Osteoblast (primary cell): ENCODE results near the gene EPHA4. TPM values are rescaled to one million over a fixed set of nuclear protein-coding genes. Genes with fewer than 3 reads are reported as not detected.

Experiments used
- DNase-seq: peaks from one replicate; pipeline ENCODE4 v3.0.0; 2011; ENCODE audit warnings: low spot score, mixed read lengths; ENCODE audit not compliant: insufficient read length; ENCODE audit errors: missing footprints
- H2AFZ ChIP-seq: 2 replicates; pipeline ENCODE4 v1.6.0; 2011; ENCODE audit warnings: mild to moderate bottlenecking, low read length
- H3K27ac ChIP-seq: 2 replicates; pipeline ENCODE4 v1.5.1; 2011; ENCODE audit warnings: mild to moderate bottlenecking, low read depth, low read length, moderate library complexity
- H3K27me3 ChIP-seq: 2 replicates; pipeline ENCODE4 v1.6.0; 2012; ENCODE audit warnings: mild to moderate bottlenecking, control low read depth, inconsistent platforms, low read length, moderate library complexity; ENCODE audit not compliant: insufficient read depth
- H3K36me3 ChIP-seq: 2 replicates; pipeline ENCODE4 v1.5.1; 2011; ENCODE audit warnings: mild to moderate bottlenecking, low read length, control low read depth, moderate library complexity; ENCODE audit not compliant: insufficient read depth
- H3K4me1 ChIP-seq: 2 replicates; pipeline ENCODE4 v1.5.1; 2011; ENCODE audit warnings: mild to moderate bottlenecking, low read length, control low read depth, moderate library complexity; ENCODE audit not compliant: insufficient read depth
- H3K4me2 ChIP-seq: 2 replicates; pipeline ENCODE4 v1.6.0; 2011; ENCODE audit warnings: mild to moderate bottlenecking, low read length; ENCODE audit not compliant: insufficient read depth
- H3K4me3 ChIP-seq: fragments of 200-600 bp; sonication (generic); 3 replicates; pipeline ENCODE4 v1.5.1; 2012; ENCODE audit warnings: mild to moderate bottlenecking, low read length, inconsistent platforms; ENCODE audit not compliant: insufficient read depth
- H3K79me2 ChIP-seq: 2 replicates; pipeline ENCODE4 v1.6.0; 2012; ENCODE audit warnings: mild to moderate bottlenecking, low read length, control low read depth, inconsistent platforms; ENCODE audit not compliant: insufficient read depth
- H3K9me3 ChIP-seq: 2 replicates; pipeline ENCODE4 v1.5.1; 2011; ENCODE audit warnings: low read depth, low read length, control low read depth
- H4K20me1 ChIP-seq: 2 replicates; pipeline ENCODE4 v1.6.0; 2012; ENCODE audit warnings: mild to moderate bottlenecking, low read length, control low read depth; ENCODE audit not compliant: insufficient read depth
- total RNA-seq: library from RNA; depleted of rRNA; stranded (reverse); fragments of >200 nt; gene quantifications from 2 replicates; pipeline ENCODE4 v1.2.3, GENCODE V29; 2012
- TF ChIP-seq, protein P1 (sequence below): IDR thresholded peaks from 2 replicates; pipeline ENCODE4 v1.5.1; 2011; ENCODE audit warnings: mild to moderate bottlenecking, low read depth, low read length, moderate library complexity; ENCODE audit errors: extremely low read depth

EPHA4 gene
- total RNA-seq, 1 donor, result 15.9 TPM

GRCh38 chr2:221392228-221392881 is 179.7 kb downstream of the EPHA4 start:
- Histone ChIP-seq H3K36me3 (no peaks in the 10 kb centered on the region), H3K4me1 (no peaks in the 10 kb centered on the region), H4K20me1 (no peaks in the 10 kb centered on the region), H3K4me3 (no peak overlapping the region), H3K79me2 (no peaks in the 10 kb centered on the region), H2AFZ (no peak overlapping the region), H3K27ac (no peak overlapping the region), H3K4me2 (no peak overlapping the region), H3K27me3 (no peaks in the 10 kb centered on the region), H3K9me3 (no peaks in the 10 kb centered on the region)
- TF ChIP-seq, protein P1, sequence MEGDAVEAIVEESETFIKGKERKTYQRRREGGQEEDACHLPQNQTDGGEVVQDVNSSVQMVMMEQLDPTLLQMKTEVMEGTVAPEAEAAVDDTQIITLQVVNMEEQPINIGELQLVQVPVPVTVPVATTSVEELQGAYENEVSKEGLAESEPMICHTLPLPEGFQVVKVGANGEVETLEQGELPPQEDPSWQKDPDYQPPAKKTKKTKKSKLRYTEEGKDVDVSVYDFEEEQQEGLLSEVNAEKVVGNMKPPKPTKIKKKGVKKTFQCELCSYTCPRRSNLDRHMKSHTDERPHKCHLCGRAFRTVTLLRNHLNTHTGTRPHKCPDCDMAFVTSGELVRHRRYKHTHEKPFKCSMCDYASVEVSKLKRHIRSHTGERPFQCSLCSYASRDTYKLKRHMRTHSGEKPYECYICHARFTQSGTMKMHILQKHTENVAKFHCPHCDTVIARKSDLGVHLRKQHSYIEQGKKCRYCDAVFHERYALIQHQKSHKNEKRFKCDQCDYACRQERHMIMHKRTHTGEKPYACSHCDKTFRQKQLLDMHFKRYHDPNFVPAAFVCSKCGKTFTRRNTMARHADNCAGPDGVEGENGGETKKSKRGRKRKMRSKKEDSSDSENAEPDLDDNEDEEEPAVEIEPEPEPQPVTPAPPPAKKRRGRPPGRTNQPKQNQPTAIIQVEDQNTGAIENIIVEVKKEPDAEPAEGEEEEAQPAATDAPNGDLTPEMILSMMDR, result no peak
- DNase-seq, result no peak

GRCh38 chr2:221390878-221391277 is 181.2 kb downstream of the EPHA4 start:
- H3K36me3 ChIP-seq, result no peaks in the 10 kb centered on the region
- no peaks in the 10 kb centered on the region for H3K4me1 ChIP-seq
- no peak overlapping the region for H3K27ac ChIP-seq
- no peaks in the 10 kb centered on the region for H3K27me3 ChIP-seq
- no peak overlapping the region for H2AFZ ChIP-seq
- no peaks in the 10 kb centered on the region for H3K79me2 ChIP-seq
- no peak for DNase-seq
- no peaks in the 10 kb centered on the region for H4K20me1 ChIP-seq
- no peak overlapping the region for H3K4me3 ChIP-seq
- no peaks in the 10 kb centered on the region for H3K9me3 ChIP-seq
- TF ChIP-seq, protein P1, result no peak
- no peak overlapping the region for H3K4me2 ChIP-seq

DNA sequence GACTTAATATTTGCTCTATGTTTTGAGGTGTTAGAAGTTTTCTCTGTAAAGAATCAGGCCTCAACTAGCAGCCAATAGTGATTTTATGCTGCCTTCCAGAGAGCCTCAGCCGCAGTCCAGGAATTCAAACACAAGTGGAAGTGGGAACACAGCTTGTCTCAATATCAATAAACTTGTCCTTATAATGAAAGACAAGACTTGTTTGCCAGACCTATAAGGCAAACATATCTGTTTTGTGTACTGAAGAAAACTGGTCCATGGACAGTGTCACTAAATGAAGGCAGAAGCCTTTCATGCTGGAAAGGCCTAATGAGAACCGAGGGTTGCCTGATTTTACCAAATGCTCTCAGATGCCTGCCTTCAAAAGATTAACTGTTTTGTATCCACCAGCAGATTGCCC is 182.2 kb downstream of the EPHA4 start:
- Histone ChIP-seq H3K36me3 (no peaks in the 10 kb centered on the region), H3K4me1 (no peaks in the 10 kb centered on the region)
- TF ChIP-seq, protein P1, result no peak

GRCh38 chr2:221389421-221389820 is 182.7 kb downstream of the EPHA4 start:
- no peaks in the 10 kb centered on the region for H4K20me1 ChIP-seq
- DNase-seq, result no peak
- TF ChIP-seq, protein P1, result no peak

More for the DNA sequence above, 182.2 kb downstream of the EPHA4 start:
- Histone ChIP-seq H2AFZ (no peak overlapping the region), H4K20me1 (no peaks in the 10 kb centered on the region), H3K79me2 (no peaks in the 10 kb centered on the region), H3K9me3 (no peaks in the 10 kb centered on the region), H3K4me2 (no peak overlapping the region), H3K4me3 (no peak overlapping the region), H3K27ac (no peak overlapping the region), H3K27me3 (no peaks in the 10 kb centered on the region)
- no peak for DNase-seq

More at GRCh38 chr2:221389421-221389820, 182.7 kb downstream of the EPHA4 start:
- no peak overlapping the region for H3K4me2 ChIP-seq
- H3K9me3 ChIP-seq, result no peaks in the 10 kb centered on the region
- no peak overlapping the region for H3K4me3 ChIP-seq
- H3K79me2 ChIP-seq, result no peaks in the 10 kb centered on the region
- no peaks in the 10 kb centered on the region for H3K4me1 ChIP-seq
- no peaks in the 10 kb centered on the region for H3K27me3 ChIP-seq
- no peak overlapping the region for H3K27ac ChIP-seq
- no peak overlapping the region for H2AFZ ChIP-seq
- H3K36me3 ChIP-seq, result no peaks in the 10 kb centered on the region
